H9 (cell line): Measurements from ENCODE around the gene ZBTB20. TPM values are rescaled to one million over a fixed set of nuclear protein-coding genes. Genes with fewer than 3 reads are reported as not detected.

Experiments used
- DNase-seq: peaks from one replicate; pipeline ENCODE4 v3.0.0-alpha.2; 2017
- H2AFZ ChIP-seq: one replicate; pipeline ENCODE4 v1.6.1; 2013; ENCODE audit warnings: mild to moderate bottlenecking, low read length, control low read depth, moderate library complexity
- H2AK5ac ChIP-seq: 2 replicates; pipeline ENCODE4 v1.6.1; 2013; ENCODE audit warnings: low read length, control low read depth, mixed read lengths; ENCODE audit not compliant: insufficient read length
- H2BK120ac ChIP-seq: one replicate; pipeline ENCODE4 v1.6.1; 2013; ENCODE audit warnings: low read depth, mild to moderate bottlenecking, low read length, control low read depth, inconsistent platforms; ENCODE audit not compliant: poor library complexity, severe bottlenecking
- H2BK12ac ChIP-seq: 2 replicates; pipeline ENCODE4 v1.6.1; 2013; ENCODE audit warnings: low read length, control low read depth, mixed read lengths, low read depth; ENCODE audit not compliant: insufficient read length
- H2BK15ac ChIP-seq: 2 replicates; pipeline ENCODE4 v1.6.1; 2013; ENCODE audit warnings: low read depth, low read length, control low read depth
- H2BK20ac ChIP-seq: one replicate; pipeline ENCODE4 v1.6.1; 2013; ENCODE audit warnings: low read depth, mild to moderate bottlenecking, low read length, control low read depth, inconsistent platforms; ENCODE audit not compliant: poor library complexity, severe bottlenecking
- H2BK5ac ChIP-seq: 2 replicates; pipeline ENCODE4 v1.6.1; 2013; ENCODE audit warnings: low read length, control low read depth, mixed read lengths; ENCODE audit not compliant: insufficient read length
- H3K14ac ChIP-seq: 2 replicates; pipeline ENCODE4 v1.6.1; 2013; ENCODE audit warnings: low read length, control low read depth; ENCODE audit not compliant: insufficient read depth
- H3K18ac ChIP-seq: 2 replicates; pipeline ENCODE4 v1.6.1; 2013; ENCODE audit warnings: low read depth, mild to moderate bottlenecking, mixed read lengths, low read length, control low read depth; ENCODE audit not compliant: insufficient read length
- H3K23ac ChIP-seq: 2 replicates; pipeline ENCODE4 v1.6.1; 2013; ENCODE audit warnings: low read length, control low read depth, mixed read lengths, low read depth; ENCODE audit not compliant: insufficient read length
- H3K23me2 ChIP-seq: 2 replicates; pipeline ENCODE4 v1.6.1; 2013; ENCODE audit warnings: low read depth, mild to moderate bottlenecking, mixed read lengths, low read length, control low read depth; ENCODE audit not compliant: insufficient read length, poor library complexity, severe bottlenecking
- H3K27ac ChIP-seq: 2 replicates; pipeline ENCODE4 v1.5.1; 2013; ENCODE audit warnings: low read length, control low read depth, mixed read lengths, low read depth; ENCODE audit not compliant: insufficient read length
- H3K27me3 ChIP-seq: 2 replicates; pipeline ENCODE4 v1.6.1; 2013; ENCODE audit warnings: low read length, control low read depth, inconsistent platforms; ENCODE audit not compliant: insufficient read depth
- H3K4ac ChIP-seq: 2 replicates; pipeline ENCODE4 v1.6.1; 2013; ENCODE audit warnings: low read depth, mild to moderate bottlenecking, control low read depth, inconsistent platforms, low read length, moderate library complexity
- H3K4me1 ChIP-seq: 2 replicates; pipeline ENCODE4 v1.6.1; 2013; ENCODE audit warnings: low read length, control low read depth, inconsistent platforms; ENCODE audit not compliant: insufficient read depth
- H3K4me2 ChIP-seq: 2 replicates; pipeline ENCODE4 v1.6.1; 2013; ENCODE audit warnings: low read length, control low read depth, mixed read lengths; ENCODE audit not compliant: insufficient read length, insufficient read depth
- H3K56ac ChIP-seq: 2 replicates; pipeline ENCODE4 v1.6.1; 2013; ENCODE audit warnings: low read depth, mild to moderate bottlenecking, mixed read lengths, low read length, control low read depth; ENCODE audit not compliant: insufficient read length
- H3K79me1 ChIP-seq: 2 replicates; pipeline ENCODE4 v1.6.1; 2013; ENCODE audit warnings: low read depth, mild to moderate bottlenecking, moderate library complexity, low read length, control low read depth, inconsistent platforms; ENCODE audit not compliant: insufficient read depth, poor library complexity, severe bottlenecking
- H3K79me2 ChIP-seq: 2 replicates; pipeline ENCODE4 v1.6.1; 2013; ENCODE audit warnings: low read length, control low read depth, inconsistent platforms; ENCODE audit not compliant: insufficient read depth
- H3K9ac ChIP-seq: 2 replicates; pipeline ENCODE4 v1.6.1; 2013; ENCODE audit warnings: low read length, control low read depth, mixed read lengths; ENCODE audit not compliant: insufficient read length; ENCODE audit errors: extremely low read depth
- H3K9me3 ChIP-seq: one replicate; pipeline ENCODE4 v1.6.1; 2013; ENCODE audit warnings: low read depth, low read length, inconsistent platforms; ENCODE audit not compliant: control insufficient read depth
- H3T11ph ChIP-seq: one replicate; pipeline ENCODE4 v1.6.1; 2013; ENCODE audit warnings: mild to moderate bottlenecking, low read length, control low read depth, inconsistent platforms
- H4K20me1 ChIP-seq: one replicate; pipeline ENCODE4 v1.6.1; 2013; ENCODE audit not compliant: control insufficient read depth, insufficient read length, insufficient read depth
- H4K5ac ChIP-seq: 2 replicates; pipeline ENCODE4 v1.6.1; 2013; ENCODE audit warnings: low read depth, mild to moderate bottlenecking, mixed read lengths, low read length, control low read depth; ENCODE audit not compliant: insufficient read length
- H4K8ac ChIP-seq: replicated peaks from 2 replicates; pipeline ENCODE4 v1.6.1; 2013; ENCODE audit warnings: low read length, control low read depth, mixed read lengths, low read depth; ENCODE audit not compliant: insufficient read length
- H4K91ac ChIP-seq: 2 replicates; pipeline ENCODE4 v1.6.1; 2013; ENCODE audit warnings: low read depth, mild to moderate bottlenecking, moderate library complexity, mixed read lengths, low read length, control low read depth; ENCODE audit not compliant: insufficient read length
- H3K27ac Mint-ChIP-seq, 3 experiments: 2 replicates in 2 of 3; 3 replicates in 1 of 3; pipeline ENCODE4 v1.8.0; 2020 to 2021; ENCODE audit warnings: mixed read lengths in 3 of 3, mild to moderate bottlenecking in 1 of 3, moderate library complexity in 1 of 3
- H3K27me3 Mint-ChIP-seq: 2 replicates; pipeline ENCODE4 v1.8.0; 2021; ENCODE audit warnings: low read depth, mild to moderate bottlenecking, moderate library complexity, mixed read lengths
- H3K36me3 Mint-ChIP-seq, 3 experiments: 2 replicates in 2 of 3; 3 replicates in 1 of 3; pipeline ENCODE4 v1.8.0; 2020 to 2021; ENCODE audit warnings: low read depth in 3 of 3, mixed read lengths in 3 of 3; ENCODE audit not compliant: insufficient read depth in 1 of 3
- H3K4me1 Mint-ChIP-seq, 2 experiments: 2 replicates each; pipeline ENCODE4 v1.8.0; 2020; ENCODE audit warnings: mixed read lengths in 2 of 2
- H3K4me3 Mint-ChIP-seq, 2 experiments: 2 replicates in 1 of 2; 3 replicates in 1 of 2; pipeline ENCODE4 v1.8.0; 2020 to 2021; ENCODE audit warnings: mild to moderate bottlenecking in 2 of 2, mixed read lengths in 2 of 2, moderate library complexity in 1 of 2
- H3K9me3 Mint-ChIP-seq, 2 experiments: 2 replicates in 1 of 2; 3 replicates in 1 of 2; pipeline ENCODE4 v1.8.0; 2020; ENCODE audit warnings: mild to moderate bottlenecking in 2 of 2, mixed read lengths in 2 of 2, moderate library complexity in 1 of 2
- WGBS: extraction: QIAGEN DNeasy Blood & Tissue Kit; methylation state at CpG from one replicate; pipeline ENCODE4 v1.1.7; 2013; ENCODE audit warnings: missing lambda C conversion rate, low lambda C conversion rate, mixed read lengths; ENCODE audit not compliant: insufficient read length; ENCODE audit errors: extremely low coverage; 5-methylcytosine and 5-hydroxymethylcytosine counted together
- total RNA-seq: library from RNA; stranded (reverse); gene quantifications from 2 replicates; pipeline ENCODE4 v1.2.1, GENCODE V29; 2021
- TF ChIP-seq, protein P1 (sequence below): fragments of 200-600 bp; sonication (generic); conservative IDR thresholded peaks from 3 replicates; pipeline ENCODE4 v1.8.0; 2021; ENCODE audit warnings: antibody characterized with exemption, mild to moderate bottlenecking

Gene ZBTB20
- total RNA-seq, 1 experiment from 2014 or later = 0.70 TPM

GRCh38 chr3:114892880-114893279 lies 254.2 kb downstream of the ZBTB20 start:
- H2BK120ac ChIP-seq = no peak overlapping the region
- no peaks in the 10 kb centered on the region for H3K9me3 Mint-ChIP-seq
- H3K27me3 ChIP-seq = no peaks in the 10 kb centered on the region
- peaks cover 4 to 5% of the 10 kb centered on the region in 2 experiments; a peak in 3 of 4 replicates for H3K4me1 Mint-ChIP-seq
- no peaks in the 10 kb centered on the region for H3K36me3 Mint-ChIP-seq
- H3K79me2 ChIP-seq = no peaks in the 10 kb centered on the region
- H4K5ac ChIP-seq = no peak overlapping the region
- H2BK12ac ChIP-seq = no peak overlapping the region
- DNase-seq = no peak
- no peak overlapping the region for H3K56ac ChIP-seq
- H3K4me3 Mint-ChIP-seq = no peak overlapping the region
- H4K91ac ChIP-seq = no peak overlapping the region
- H2BK20ac ChIP-seq = no peak overlapping the region
- TF ChIP-seq, protein P1, sequence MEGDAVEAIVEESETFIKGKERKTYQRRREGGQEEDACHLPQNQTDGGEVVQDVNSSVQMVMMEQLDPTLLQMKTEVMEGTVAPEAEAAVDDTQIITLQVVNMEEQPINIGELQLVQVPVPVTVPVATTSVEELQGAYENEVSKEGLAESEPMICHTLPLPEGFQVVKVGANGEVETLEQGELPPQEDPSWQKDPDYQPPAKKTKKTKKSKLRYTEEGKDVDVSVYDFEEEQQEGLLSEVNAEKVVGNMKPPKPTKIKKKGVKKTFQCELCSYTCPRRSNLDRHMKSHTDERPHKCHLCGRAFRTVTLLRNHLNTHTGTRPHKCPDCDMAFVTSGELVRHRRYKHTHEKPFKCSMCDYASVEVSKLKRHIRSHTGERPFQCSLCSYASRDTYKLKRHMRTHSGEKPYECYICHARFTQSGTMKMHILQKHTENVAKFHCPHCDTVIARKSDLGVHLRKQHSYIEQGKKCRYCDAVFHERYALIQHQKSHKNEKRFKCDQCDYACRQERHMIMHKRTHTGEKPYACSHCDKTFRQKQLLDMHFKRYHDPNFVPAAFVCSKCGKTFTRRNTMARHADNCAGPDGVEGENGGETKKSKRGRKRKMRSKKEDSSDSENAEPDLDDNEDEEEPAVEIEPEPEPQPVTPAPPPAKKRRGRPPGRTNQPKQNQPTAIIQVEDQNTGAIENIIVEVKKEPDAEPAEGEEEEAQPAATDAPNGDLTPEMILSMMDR = no peak
- H3K4ac ChIP-seq = no peak overlapping the region
- H3K4me1 ChIP-seq = no peaks in the 10 kb centered on the region
- H3K4me2 ChIP-seq = no peak overlapping the region
- H3K14ac ChIP-seq = no peak overlapping the region
- H4K20me1 ChIP-seq = no peaks in the 10 kb centered on the region
- H3K9me3 ChIP-seq = no peaks in the 10 kb centered on the region
- no peak overlapping the region for H3K27ac ChIP-seq
- no peak overlapping the region for H4K8ac ChIP-seq
- H3K23me2 ChIP-seq = no peaks in the 10 kb centered on the region
- H2BK15ac ChIP-seq = no peak overlapping the region
- no peak overlapping the region for H2BK5ac ChIP-seq
- no peak overlapping the region for H3K9ac ChIP-seq
- no peaks in the 10 kb centered on the region for H3K79me1 ChIP-seq
- H2AFZ ChIP-seq = no peak overlapping the region
- H3K23ac ChIP-seq = no peak overlapping the region
- no peak overlapping the region for H3K27ac Mint-ChIP-seq
- no peak overlapping the region for H2AK5ac ChIP-seq
- H3K18ac ChIP-seq = no peak overlapping the region
- no peaks in the 10 kb centered on the region for H3K27me3 Mint-ChIP-seq
- H3T11ph ChIP-seq = no peak overlapping the region
- no CpG with 5 or more reads among the region's 3 CpGs for WGBS
